HFF-Myc (cell line): Measurements from ENCODE around the gene RING1.

Experiments
- DNase-seq: peaks from one replicate; pipeline ENCODE4 v3.0.0-alpha.2; 2011; ENCODE audit warnings: low read depth; ENCODE audit errors: extremely low read depth
- H3K4me3 ChIP-seq: replicated peaks from 2 replicates; pipeline ENCODE4 v1.5.1; 2011; ENCODE audit warnings: low read depth, mild to moderate bottlenecking, control low read depth, low read length
- CTCF ChIP-seq: IDR thresholded peaks from 2 replicates; pipeline ENCODE4 v1.5.1; 2012; ENCODE audit warnings: mild to moderate bottlenecking, low read depth, low read length, control low read depth; ENCODE audit errors: missing control alignments

RING1 gene

DNA sequence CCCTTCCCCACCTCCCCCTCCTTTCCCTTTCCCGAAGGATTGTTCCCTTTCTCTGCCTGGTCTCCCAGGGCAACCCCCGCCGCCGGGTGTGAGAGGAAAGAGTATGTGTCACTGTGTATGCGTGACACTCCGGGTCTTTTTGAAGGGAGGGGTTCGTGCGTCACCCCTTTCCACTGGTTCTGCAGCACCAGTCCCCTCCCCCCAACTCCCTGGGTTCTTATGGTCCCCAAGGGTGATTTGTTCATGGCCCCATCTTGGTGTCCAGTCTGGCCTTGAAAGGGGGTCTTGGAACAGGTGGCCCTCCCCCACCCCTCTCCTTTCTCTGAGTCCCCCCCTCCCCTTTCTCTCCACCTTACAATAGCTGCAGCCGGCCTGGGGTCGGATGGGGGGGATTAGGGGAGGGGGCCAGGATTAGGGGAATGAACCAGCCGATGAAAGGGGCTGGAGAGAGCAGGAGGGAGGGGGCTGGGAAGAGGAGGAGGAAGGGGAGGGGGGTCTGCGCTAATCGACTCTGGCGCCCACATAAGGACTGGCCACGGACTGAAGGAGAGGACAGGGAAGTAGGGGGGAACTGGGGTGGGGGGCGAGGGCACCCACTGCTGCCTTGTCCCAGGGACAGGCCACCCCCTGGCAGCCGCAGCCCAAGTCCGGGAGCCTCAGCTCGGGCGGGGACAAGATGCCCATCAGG lies 1.3 kb upstream of the RING1 start:
- no peak for TF ChIP-seq CTCF
- DNase-seq: no peak
- H3K4me3 ChIP-seq: peak overlapping the region; percentile 94

GRCh38 chr6:33207552-33208090 lies 679 bp upstream of the RING1 start:
- no peak for TF ChIP-seq CTCF
- DNase-seq: no peak
- peak overlapping the region; percentile 94 for H3K4me3 ChIP-seq

DNA sequence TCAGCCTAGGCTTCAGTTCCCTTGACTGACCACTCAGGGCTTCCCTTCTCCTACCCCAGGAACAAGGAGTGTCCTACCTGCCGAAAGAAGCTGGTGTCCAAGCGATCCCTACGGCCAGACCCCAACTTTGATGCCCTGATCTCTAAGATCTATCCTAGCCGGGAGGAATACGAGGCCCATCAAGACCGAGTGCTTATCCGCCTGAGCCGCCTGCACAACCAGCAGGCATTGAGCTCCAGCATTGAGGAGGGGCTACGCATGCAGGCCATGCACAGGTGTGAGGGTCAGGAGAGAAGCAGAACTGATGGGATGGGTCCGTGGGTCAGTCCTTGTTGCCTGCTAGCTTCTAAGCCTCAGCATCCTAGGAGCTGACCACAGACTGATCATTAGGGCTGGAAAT lies 1.6 kb downstream of the RING1 start:
- no peak overlapping the region for H3K4me3 ChIP-seq
- no peak for TF ChIP-seq CTCF
- DNase-seq: no peak

DNA sequence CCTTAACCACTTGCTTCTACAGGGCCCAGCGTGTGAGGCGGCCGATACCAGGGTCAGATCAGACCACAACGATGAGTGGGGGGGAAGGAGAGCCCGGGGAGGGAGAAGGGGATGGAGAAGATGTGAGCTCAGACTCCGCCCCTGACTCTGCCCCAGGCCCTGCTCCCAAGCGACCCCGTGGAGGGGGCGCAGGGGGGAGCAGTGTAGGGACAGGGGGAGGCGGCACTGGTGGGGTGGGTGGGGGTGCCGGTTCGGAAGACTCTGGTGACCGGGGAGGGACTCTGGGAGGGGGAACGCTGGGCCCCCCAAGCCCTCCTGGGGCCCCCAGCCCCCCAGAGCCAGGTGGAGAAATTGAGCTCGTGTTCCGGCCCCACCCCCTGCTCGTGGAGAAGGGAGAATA lies 2.8 kb downstream of the RING1 start:
- TF ChIP-seq CTCF: no peak
- no peak for DNase-seq

DNA sequence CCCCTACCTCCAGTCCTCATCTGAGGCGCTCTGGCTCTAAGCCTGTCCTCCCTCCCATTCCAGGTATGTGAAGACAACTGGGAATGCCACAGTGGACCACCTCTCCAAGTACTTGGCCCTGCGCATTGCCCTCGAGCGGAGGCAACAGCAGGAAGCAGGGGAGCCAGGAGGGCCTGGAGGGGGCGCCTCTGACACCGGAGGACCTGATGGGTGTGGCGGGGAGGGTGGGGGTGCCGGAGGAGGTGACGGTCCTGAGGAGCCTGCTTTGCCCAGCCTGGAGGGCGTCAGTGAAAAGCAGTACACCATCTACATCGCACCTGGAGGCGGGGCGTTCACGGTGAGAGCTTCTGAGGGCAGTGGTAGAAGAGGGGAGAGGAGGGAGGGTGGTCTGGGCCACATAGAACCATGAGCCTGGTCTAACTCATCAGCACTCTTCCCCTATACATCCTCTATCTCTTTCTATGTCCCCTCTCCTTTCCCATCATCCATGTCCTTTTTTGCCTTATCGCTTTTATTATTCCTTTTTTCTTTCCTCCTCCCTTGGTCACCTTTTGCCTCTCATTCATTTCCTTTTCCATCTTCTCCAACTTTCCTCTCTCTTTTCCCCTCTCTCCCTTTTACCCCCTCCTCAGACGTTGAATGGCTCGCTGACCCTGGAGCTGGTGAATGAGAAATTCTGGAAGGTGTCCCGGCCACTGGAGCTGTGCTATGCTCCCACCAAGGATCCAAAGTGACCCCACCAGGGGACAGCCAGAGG lies 3.5 kb downstream of the RING1 start:
- TF ChIP-seq CTCF: no peak
- H3K4me3 ChIP-seq: no peak overlapping the region
- DNase-seq: no peak

More for the DNA sequence above, 2.8 kb downstream of the RING1 start:
- no peak overlapping the region for H3K4me3 ChIP-seq

DNA sequence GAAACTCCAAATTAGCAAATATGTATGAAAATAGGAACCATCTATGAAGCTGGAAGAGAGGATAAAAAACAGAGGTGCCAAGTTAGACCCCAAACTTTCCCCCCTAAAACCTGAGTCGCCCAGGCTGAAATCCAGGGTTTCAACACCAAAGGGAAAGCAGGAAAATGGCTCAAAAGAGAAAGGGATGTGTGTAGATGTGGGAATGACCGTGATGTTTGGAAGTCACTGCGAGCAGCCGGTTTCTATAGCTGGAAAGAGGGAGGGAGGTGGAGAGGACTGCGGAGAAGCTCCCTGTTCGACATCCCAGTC lies 4.5 kb downstream of the RING1 start:
- TF ChIP-seq CTCF: no peak
- DNase-seq: no peak
- peak overlapping the region; percentile 44 for H3K4me3 ChIP-seq
